PC-9 (cell line): ENCODE results near the gene CNTNAP2. TPM values are rescaled to one million over a fixed set of nuclear protein-coding genes. Genes with fewer than 3 reads are reported as not detected.

Experiments used
- BruUV-seq: library from RNA; stranded (reverse); fragments of 400-500 nt; replicated peaks from 2 replicates; lab custom pipeline; 2021; lab: Mats Ljungman, UMichigan
- CTCF ChIA-PET: fragments of 300-600 bp; sonication (Branson Sonifier 250); formaldehyde crosslinking; loops from one replicate; lab custom pipeline; 2022; ENCODE audit warnings: antibody characterized with exemption; lab: Charles Lee
- POLR2A ChIA-PET: fragments of 300-600 bp; sonication (Branson Sonifier 250); formaldehyde crosslinking; loops from one replicate; lab custom pipeline; 2022; ENCODE audit warnings: antibody characterized with exemption; ENCODE audit not compliant: unreplicated experiment; lab: Charles Lee
- DNase-seq, 2 experiments: peaks; one replicate each; pipeline versions ENCODE4 v3.0.0 to v3.0.0-alpha.2; 2015 to 2022; ENCODE audit warnings: mixed read lengths in 1 of 2
- H2AFZ ChIP-seq: fragments of 200-600 bp; sonication (generic); 2 replicates; pipeline ENCODE4 v1.8.1; 2017; ENCODE audit warnings: antibody characterized with exemption
- H3F3A ChIP-seq: fragments of 200-600 bp; sonication (generic); 2 replicates; pipeline ENCODE4 v1.8.1; 2017; ENCODE audit warnings: antibody characterized with exemption, mild to moderate bottlenecking, low read depth; ENCODE audit not compliant: insufficient read depth
- H3K27ac ChIP-seq: fragments of 200-600 bp; sonication (generic); 2 replicates; pipeline ENCODE4 v1.6.1; 2016; ENCODE audit warnings: mixed run types
- H3K27me3 ChIP-seq: fragments of 200-600 bp; sonication (generic); 2 replicates; pipeline ENCODE4 v1.6.1; 2016; ENCODE audit warnings: low read depth, mixed run types; ENCODE audit not compliant: insufficient read depth
- H3K36me3 ChIP-seq: fragments of 200-600 bp; sonication (generic); 2 replicates; pipeline ENCODE4 v1.6.1; 2016; ENCODE audit warnings: low read depth, mixed run types
- H3K4me1 ChIP-seq: fragments of 200-600 bp; sonication (generic); replicated peaks from 2 replicates; pipeline ENCODE4 v1.6.1; 2016; ENCODE audit warnings: mixed run types; ENCODE audit not compliant: insufficient read depth
- H3K4me2 ChIP-seq: fragments of 200-600 bp; sonication (generic); 2 replicates; pipeline ENCODE4 v1.6.1; 2017; ENCODE audit warnings: mixed run types
- H3K4me3 ChIP-seq: fragments of 200-600 bp; sonication (generic); 2 replicates; pipeline ENCODE4 v1.6.1; 2016; ENCODE audit warnings: mixed run types
- H3K79me2 ChIP-seq: fragments of 200-600 bp; sonication (generic); 2 replicates; pipeline ENCODE4 v1.6.1; 2017; ENCODE audit warnings: low read depth, mixed run types
- H3K9me2 ChIP-seq: fragments of 200-600 bp; sonication (generic); 2 replicates; pipeline ENCODE4 v1.8.1; 2017; ENCODE audit warnings: mild to moderate bottlenecking; ENCODE audit not compliant: insufficient read depth
- H3K9me3 ChIP-seq: fragments of 200-600 bp; sonication (generic); 2 replicates; pipeline ENCODE4 v1.8.1; 2016; ENCODE audit warnings: low read depth; ENCODE audit not compliant: insufficient read depth
- H4K20me1 ChIP-seq: fragments of 200-600 bp; sonication (generic); 2 replicates; pipeline ENCODE4 v1.8.1; 2017; ENCODE audit not compliant: insufficient read depth
- CTCF ChIP-seq: fragments of 200-600 bp; sonication (generic); conservative IDR thresholded peaks from 2 replicates; pipeline ENCODE4 v1.6.1; 2017; ENCODE audit warnings: mixed run types, antibody characterized with exemption, mild to moderate bottlenecking, moderate library complexity
- EZH2 ChIP-seq: fragments of 200-600 bp; sonication (generic); IDR thresholded peaks from 2 replicates; pipeline ENCODE4 v1.8.0; 2017; ENCODE audit warnings: antibody characterized with exemption, low read depth
- intact Hi-C: fragments of 100-400 bp; cut with micrococcal nuclease; formaldehyde crosslinking; loops from one replicate; pipeline ENCODE4 v1.10.0; 2022; ENCODE audit not compliant: unreplicated experiment
- total RNA-seq: library from RNA; stranded (reverse); gene quantifications from 2 replicates; pipeline ENCODE4 v1.2.3, GENCODE V29; 2021

The CNTNAP2 gene
- total RNA-seq, 1 experiment from 2014 or later = not detected

- H3K9me2 ChIP-seq = no peaks in the 10 kb centered on the region
- ChIA-PET POLR2A (no interaction called here), CTCF (no interaction called here)
- H3K27ac ChIP-seq = no peak overlapping the region
- H3K9me3 ChIP-seq = no peaks in the 10 kb centered on the region
- no peak for TF ChIP-seq CTCF
- no peak for TF ChIP-seq EZH2
- no peaks in the 10 kb centered on the region for H3K27me3 ChIP-seq
- H3K4me1 ChIP-seq = no peaks in the 10 kb centered on the region
- no TSS peak for BruUV-seq
- no peak overlapping the region for H2AFZ ChIP-seq
- H3K79me2 ChIP-seq = no peaks in the 10 kb centered on the region
- H3K4me2 ChIP-seq = no peak overlapping the region
- H3K4me3 ChIP-seq = no peak overlapping the region
- DNase-seq = no peak
- intact Hi-C loops = no loop called here
- no peaks in the 10 kb centered on the region for H4K20me1 ChIP-seq
- no peaks in the 10 kb centered on the region for H3K36me3 ChIP-seq
- no peaks in the 10 kb centered on the region for H3F3A ChIP-seq
Measured at GRCh38 chr7:147060070-147060469, 943.5 kb downstream of the CNTNAP2 start.

DNA sequence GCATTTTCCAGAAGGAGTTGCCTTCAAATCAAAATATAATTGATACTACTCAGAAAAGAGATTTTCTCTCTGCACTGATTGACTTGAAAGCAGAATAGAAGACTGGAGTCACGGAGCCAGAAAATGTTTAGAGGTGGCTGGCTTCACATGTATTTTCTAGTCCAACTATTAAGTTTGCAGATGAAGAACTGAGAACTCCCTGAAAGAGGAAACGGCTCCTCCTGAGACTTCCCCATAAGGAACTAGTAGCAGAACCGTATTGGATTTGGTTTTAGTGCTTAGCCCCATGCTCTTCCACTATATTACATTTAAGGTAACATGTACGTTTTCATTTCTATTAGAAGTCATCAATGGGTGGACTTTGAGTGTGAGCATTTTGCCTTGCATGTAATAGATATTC lies 946.3 kb downstream of the CNTNAP2 start:
- ChIA-PET CTCF (no interaction called here), POLR2A (no interaction called here)
- Histone ChIP-seq H3K36me3 (no peaks in the 10 kb centered on the region), H3F3A (no peaks in the 10 kb centered on the region), H3K4me3 (no peak overlapping the region), H3K4me1 (no peaks in the 10 kb centered on the region), H3K27ac (no peak overlapping the region), H3K9me2 (no peaks in the 10 kb centered on the region), H3K79me2 (no peaks in the 10 kb centered on the region), H4K20me1 (no peaks in the 10 kb centered on the region), H3K27me3 (no peaks in the 10 kb centered on the region), H2AFZ (no peak overlapping the region), H3K4me2 (no peak overlapping the region), H3K9me3 (no peaks in the 10 kb centered on the region)
- intact Hi-C loops = no loop called here
- BruUV-seq = no TSS peak
- TF ChIP-seq CTCF (no peak), EZH2 (no peak)
- DNase-seq = no peak

- no peak for DNase-seq
- POLR2A ChIA-PET = no interaction called here
- TF ChIP-seq CTCF (no peak), EZH2 (no peak)
- Histone ChIP-seq H4K20me1 (no peaks in the 10 kb centered on the region), H3K27ac (no peak overlapping the region), H3K36me3 (no peaks in the 10 kb centered on the region), H3K79me2 (no peaks in the 10 kb centered on the region), H3F3A (no peaks in the 10 kb centered on the region), H3K9me3 (no peaks in the 10 kb centered on the region), H3K4me3 (no peak overlapping the region), H3K4me2 (no peak overlapping the region), H3K4me1 (no peaks in the 10 kb centered on the region), H2AFZ (no peak overlapping the region), H3K9me2 (no peaks in the 10 kb centered on the region), H3K27me3 (no peaks in the 10 kb centered on the region)
- no TSS peak for BruUV-seq
- CTCF ChIA-PET = no interaction called here
- intact Hi-C loops = no loop called here
Measured at GRCh38 chr7:147068842-147069241, 952.2 kb downstream of the CNTNAP2 start.
